GM10266 (cell line): ENCODE data around the gene LCMT1.

ENCODE experiments used
- DNase-seq: peaks from one replicate; pipeline ENCODE4 v3.0.0; 2012; ENCODE audit errors: extremely low spot score
- TF ChIP-seq, protein P1 (sequence below): IDR thresholded peaks from 2 replicates; pipeline ENCODE4 v1.5.1; 2012; ENCODE audit warnings: mild to moderate bottlenecking, low read depth; ENCODE audit not compliant: control insufficient read depth, insufficient read depth; ENCODE audit errors: missing control alignments

The LCMT1 gene

DNA sequence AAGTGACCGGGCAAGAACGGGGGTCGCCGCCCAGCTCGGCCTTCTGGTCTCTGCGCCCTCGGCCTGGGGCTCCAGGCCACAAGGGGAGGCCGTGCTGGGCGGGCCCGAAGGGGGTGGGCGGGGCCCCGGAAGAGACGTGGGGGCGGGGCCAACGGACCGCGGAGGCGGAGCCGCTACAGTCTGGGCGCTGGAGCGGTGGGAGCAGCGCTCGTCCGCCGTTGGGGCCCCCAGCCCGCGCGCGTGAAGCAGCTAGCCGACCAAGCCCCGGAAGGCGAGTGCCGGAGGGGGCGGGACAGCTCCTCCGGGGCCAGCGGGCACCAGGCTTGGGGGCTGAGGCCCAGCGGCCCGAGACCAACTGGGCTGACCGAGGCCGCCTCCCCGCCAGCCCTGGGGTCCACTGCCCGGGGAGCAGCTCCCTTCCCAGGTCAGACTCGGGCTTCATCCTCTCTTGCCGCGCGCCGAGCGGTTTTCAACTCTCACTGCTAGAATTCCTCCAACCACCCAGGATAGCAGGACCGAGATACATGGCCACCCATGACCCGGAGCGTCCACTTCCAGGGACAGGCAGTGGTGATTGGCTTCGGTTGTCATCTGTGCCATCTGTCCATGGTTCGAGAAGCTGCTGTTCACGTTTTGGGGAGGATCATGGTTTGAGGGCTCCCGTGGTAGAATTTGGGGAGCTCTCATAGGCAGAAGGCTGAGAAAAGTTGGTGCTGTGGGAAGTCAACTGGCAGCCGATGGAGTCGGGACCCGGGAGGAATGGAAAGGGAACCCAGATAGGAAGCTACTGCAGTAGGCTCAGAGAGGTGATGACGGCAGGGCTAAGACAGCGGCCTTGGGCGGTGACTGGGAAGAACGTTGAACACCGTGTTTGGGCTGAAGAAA is 44.6 kb upstream of the LCMT1 start:
- TF ChIP-seq, protein P1, sequence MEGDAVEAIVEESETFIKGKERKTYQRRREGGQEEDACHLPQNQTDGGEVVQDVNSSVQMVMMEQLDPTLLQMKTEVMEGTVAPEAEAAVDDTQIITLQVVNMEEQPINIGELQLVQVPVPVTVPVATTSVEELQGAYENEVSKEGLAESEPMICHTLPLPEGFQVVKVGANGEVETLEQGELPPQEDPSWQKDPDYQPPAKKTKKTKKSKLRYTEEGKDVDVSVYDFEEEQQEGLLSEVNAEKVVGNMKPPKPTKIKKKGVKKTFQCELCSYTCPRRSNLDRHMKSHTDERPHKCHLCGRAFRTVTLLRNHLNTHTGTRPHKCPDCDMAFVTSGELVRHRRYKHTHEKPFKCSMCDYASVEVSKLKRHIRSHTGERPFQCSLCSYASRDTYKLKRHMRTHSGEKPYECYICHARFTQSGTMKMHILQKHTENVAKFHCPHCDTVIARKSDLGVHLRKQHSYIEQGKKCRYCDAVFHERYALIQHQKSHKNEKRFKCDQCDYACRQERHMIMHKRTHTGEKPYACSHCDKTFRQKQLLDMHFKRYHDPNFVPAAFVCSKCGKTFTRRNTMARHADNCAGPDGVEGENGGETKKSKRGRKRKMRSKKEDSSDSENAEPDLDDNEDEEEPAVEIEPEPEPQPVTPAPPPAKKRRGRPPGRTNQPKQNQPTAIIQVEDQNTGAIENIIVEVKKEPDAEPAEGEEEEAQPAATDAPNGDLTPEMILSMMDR = no peak
- DNase-seq = peak; percentile 95

DNA sequence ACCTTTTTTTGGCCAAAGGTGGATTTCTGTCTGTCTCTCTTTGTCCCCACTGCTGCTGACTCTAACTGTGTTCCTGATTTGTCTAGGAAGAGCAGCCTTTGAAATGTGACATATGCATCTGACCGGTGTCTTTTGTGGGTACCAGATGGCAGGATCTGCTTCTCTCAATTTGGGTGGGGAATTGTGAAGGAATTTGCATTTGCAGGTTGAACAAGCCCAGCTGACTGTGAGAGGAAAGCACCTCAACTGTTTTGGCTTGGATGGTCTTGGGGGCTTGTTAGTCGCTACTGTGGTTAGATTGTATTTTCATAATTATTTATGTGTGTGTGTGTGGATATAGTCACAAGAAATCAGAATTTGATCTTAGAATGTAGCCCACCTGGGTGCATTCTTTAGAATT is 37.7 kb upstream of the LCMT1 start:
- TF ChIP-seq, protein P1 = no peak
- DNase-seq = no peak

DNA sequence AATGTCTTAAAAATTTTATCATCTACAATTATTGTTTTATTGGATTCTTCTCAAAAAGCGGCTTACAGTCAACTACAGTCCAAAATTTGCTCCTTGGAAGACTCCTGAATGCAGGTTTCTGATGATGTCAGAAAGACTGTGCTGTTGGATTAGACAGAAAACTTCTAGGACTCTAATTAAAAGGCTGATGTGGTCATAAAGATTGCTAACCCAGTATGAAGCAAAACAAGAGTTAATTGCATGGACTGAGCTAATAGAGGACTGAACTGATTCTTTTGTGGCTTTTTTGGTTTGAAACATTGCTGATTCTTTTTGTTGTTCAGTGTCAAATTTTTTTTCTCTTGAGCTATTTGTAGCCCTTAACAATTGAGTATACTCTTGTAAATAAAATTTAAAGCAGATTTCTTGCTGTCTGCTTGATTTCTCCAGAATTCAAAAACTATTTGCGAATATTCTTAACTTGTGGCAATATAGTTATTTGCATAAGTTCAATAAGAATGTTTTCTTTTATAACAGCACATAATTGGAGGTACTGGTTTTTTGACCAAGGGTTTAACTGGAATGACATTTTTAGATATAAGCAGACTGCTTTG is 33.1 kb upstream of the LCMT1 start:
- no peak for DNase-seq
- TF ChIP-seq, protein P1 = no peak

DNA sequence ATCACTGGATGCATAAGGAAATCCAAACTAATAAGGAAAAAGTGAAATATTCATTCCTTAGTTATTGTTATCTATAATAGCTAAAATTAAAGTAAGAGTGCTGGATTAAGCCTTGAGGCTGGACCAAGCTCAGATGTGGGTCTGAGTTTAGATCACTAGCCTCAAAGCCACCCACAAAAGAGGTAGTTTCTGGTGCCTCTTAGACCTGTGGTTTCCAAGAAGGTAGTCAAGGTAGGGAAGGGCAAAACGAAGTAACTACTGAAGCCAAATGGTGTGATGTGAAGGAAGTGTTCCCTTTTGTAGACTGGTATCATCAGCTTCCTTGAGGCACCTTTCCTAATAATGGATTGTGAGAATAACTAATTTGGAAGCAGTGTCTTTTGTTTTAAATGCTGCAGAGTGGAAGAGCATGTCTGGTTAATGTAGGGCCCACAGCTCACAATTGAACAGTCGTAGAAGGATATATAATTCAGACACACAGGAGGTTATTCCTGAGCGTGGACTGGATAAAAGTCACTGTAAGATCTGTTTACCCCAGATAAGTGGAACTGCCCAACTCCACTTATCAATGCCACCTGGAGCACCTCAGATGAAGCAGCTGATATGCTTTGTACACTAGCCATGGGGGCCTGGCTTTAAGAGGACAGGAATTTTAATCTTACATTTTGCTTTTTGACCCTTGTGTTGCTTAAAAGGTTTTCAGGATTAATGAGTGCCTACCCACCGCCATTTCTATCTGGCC is 31.7 kb upstream of the LCMT1 start:
- TF ChIP-seq, protein P1 = no peak
- no peak for DNase-seq

DNA sequence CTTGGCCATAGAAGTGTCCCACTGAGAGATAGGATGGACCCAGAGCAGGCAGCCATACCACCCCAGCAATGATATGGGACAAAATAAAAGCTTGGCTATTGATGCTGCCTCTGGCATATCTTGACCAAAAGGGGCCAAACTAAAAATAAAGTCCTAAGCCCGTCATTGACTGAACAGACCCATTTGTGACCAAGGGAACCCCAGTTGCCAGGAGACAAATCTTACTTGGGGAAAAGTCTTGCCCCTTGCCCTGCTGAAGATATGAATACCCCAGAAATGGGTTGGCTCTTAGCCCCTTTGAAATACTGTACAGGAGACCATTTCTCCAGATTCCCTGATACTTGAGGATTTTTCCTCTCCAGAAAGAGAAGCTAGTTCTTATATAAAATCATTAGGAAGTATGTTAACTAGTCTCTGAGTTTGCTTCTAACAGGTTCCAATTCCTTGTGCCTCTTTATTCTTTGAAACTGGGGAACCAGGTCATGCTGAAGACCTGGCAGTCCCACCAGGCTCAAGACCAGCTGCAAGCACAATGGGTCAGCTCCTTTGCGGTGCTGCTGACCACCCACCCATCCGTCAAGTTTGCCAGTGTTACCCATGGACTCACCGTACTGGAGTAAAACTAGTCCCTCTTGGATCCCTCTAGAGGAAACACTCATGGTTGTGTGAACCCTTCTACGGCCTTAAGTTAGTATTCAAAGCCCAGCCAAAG is 31.0 kb upstream of the LCMT1 start:
- no peak for DNase-seq
- TF ChIP-seq, protein P1 = no peak

DNA sequence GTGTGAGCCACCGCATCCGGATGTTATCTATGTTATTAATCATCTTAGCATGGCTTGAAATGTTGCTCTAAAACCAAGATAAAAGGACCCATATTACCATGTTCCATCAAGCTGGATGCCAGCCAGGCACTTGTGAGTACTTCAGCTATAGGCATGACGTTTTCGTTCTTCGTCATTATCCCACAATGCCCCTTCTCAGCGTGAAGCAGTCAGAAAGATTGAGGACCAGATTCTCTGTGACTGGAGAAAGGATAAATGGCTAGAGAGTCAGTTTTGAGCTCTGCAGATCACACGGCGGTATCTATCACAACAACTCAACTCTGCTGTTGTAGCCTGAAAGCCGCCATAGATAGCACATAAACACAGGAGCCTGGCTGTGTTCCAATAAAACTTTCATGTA is 29.8 kb upstream of the LCMT1 start:
- TF ChIP-seq, protein P1 = no peak
- no peak for DNase-seq
